Hepatocyte (in vitro differentiated cells): Measurements from ENCODE around the gene IGF2.

ENCODE experiments used
- EZH2 ChIP-seq: fragments of 200-600 bp; sonication (generic); IDR thresholded peaks from 2 replicates; pipeline ENCODE4 v1.6.1; 2016; ENCODE audit warnings: antibody characterized with exemption, mild to moderate bottlenecking, borderline replicate concordance
- TF ChIP-seq, protein P1 (sequence below): fragments of 200-600 bp; sonication (generic); IDR thresholded peaks from 2 replicates; pipeline ENCODE4 v1.5.1; 2016; ENCODE audit warnings: antibody characterized with exemption, mild to moderate bottlenecking; ENCODE audit not compliant: poor library complexity

DNA sequence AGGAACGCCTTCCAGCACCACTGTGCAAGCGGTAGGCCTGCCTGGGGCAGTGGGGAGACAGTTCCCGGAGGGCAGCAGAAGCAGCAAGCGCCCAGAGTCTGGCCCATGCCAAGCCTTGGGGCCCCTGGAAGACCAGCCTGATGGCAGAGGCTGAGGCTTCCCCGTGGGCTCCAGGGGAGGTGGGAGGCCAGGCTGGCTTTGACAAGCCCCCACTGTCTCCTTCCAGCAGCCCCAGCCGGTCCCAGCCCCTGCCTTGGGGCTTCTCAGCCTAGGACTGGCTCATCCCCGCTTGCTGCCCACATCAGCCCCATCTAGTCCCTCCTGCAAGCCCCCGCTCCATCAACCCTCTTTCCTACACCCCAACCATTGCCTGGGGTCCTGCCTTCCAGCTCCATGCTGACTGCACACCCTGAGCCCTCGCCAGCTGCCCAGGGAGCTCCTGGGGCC is 46.7 kb downstream of the IGF2 start:
- TF ChIP-seq EZH2: no peak
- TF ChIP-seq, protein P1, sequence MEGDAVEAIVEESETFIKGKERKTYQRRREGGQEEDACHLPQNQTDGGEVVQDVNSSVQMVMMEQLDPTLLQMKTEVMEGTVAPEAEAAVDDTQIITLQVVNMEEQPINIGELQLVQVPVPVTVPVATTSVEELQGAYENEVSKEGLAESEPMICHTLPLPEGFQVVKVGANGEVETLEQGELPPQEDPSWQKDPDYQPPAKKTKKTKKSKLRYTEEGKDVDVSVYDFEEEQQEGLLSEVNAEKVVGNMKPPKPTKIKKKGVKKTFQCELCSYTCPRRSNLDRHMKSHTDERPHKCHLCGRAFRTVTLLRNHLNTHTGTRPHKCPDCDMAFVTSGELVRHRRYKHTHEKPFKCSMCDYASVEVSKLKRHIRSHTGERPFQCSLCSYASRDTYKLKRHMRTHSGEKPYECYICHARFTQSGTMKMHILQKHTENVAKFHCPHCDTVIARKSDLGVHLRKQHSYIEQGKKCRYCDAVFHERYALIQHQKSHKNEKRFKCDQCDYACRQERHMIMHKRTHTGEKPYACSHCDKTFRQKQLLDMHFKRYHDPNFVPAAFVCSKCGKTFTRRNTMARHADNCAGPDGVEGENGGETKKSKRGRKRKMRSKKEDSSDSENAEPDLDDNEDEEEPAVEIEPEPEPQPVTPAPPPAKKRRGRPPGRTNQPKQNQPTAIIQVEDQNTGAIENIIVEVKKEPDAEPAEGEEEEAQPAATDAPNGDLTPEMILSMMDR: no peak
